Body of pancreas (tissue), 4 donors: ENCODE data around the gene MORN1.

Experiments used
- POLR2A ChIP-seq, 3 donors: fragments of 450-650 bp; IDR thresholded peaks; one replicate each; pipeline ENCODE4 v1.6.1; 2016; ENCODE audit warnings: antibody characterized with exemption in 3 of 3, mild to moderate bottlenecking in 2 of 3
- TF ChIP-seq, protein P1 (sequence below), 7 experiments: fragments of 450-650 bp in 4 of 7; fragments of 200-600 bp in 3 of 7; sonication (generic) in 3 of 7; IDR thresholded peaks; one replicate each; pipeline ENCODE4 v1.5.1; 2016 to 2019; ENCODE audit warnings: antibody characterized with exemption in 7 of 7

DNA sequence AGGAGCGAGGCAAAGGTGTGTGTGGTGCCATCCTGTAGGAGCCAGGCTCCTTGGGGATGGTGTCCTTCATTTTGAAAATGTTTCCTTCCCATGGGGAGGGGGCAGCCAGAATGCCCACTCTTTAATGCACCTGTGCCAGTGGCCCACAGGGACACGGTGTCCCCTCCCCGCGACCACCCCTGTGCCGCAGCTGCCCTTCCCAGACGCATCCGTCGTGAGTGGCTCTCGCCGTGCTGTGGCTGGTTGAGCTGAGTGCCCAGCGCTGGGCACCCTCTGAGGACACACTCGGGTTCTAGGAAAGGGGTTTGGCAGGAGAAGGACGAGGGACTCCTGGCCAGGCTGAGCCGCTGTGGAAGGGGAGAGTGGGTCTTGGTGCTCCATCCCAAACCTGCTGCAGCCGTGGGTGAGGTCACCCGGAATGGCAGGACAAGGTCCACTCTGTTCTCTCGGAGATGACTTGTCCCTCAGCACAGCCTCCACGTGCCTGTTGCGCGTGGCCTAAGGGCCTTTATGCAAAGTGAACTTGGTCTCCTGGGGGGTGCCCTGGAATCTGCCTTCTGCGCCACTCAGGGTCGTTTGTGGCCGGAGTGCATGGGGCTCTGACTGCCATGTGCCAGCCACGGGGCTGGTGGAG lies 88.9 kb downstream of the MORN1 start:
- TF ChIP-seq POLR2A (IDR thresholded peaks at IDR 0.05): no peak
- TF ChIP-seq, protein P1, sequence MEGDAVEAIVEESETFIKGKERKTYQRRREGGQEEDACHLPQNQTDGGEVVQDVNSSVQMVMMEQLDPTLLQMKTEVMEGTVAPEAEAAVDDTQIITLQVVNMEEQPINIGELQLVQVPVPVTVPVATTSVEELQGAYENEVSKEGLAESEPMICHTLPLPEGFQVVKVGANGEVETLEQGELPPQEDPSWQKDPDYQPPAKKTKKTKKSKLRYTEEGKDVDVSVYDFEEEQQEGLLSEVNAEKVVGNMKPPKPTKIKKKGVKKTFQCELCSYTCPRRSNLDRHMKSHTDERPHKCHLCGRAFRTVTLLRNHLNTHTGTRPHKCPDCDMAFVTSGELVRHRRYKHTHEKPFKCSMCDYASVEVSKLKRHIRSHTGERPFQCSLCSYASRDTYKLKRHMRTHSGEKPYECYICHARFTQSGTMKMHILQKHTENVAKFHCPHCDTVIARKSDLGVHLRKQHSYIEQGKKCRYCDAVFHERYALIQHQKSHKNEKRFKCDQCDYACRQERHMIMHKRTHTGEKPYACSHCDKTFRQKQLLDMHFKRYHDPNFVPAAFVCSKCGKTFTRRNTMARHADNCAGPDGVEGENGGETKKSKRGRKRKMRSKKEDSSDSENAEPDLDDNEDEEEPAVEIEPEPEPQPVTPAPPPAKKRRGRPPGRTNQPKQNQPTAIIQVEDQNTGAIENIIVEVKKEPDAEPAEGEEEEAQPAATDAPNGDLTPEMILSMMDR (IDR thresholded peaks at IDR 0.05): no peak
